Tibial nerve (tissue), 3 donors: ENCODE results near the gene NME5.

Source experiments
- POLR2A ChIP-seq, 2 donors: fragments of 450-650 bp; IDR thresholded peaks; one replicate each; pipeline ENCODE4 v1.6.1; 2017; ENCODE audit warnings: antibody characterized with exemption in 2 of 2, mild to moderate bottlenecking in 2 of 2, moderate library complexity in 2 of 2
- TF ChIP-seq, protein P1 (sequence below), 5 experiments: fragments of 200-600 bp in 3 of 5; fragments of 450-650 bp in 2 of 5; sonication (generic) in 3 of 5; IDR thresholded peaks; one replicate each; pipeline ENCODE4 v1.5.1; 2016 to 2019; ENCODE audit warnings: antibody characterized with exemption in 5 of 5, mild to moderate bottlenecking in 3 of 5, moderate library complexity in 2 of 5

DNA sequence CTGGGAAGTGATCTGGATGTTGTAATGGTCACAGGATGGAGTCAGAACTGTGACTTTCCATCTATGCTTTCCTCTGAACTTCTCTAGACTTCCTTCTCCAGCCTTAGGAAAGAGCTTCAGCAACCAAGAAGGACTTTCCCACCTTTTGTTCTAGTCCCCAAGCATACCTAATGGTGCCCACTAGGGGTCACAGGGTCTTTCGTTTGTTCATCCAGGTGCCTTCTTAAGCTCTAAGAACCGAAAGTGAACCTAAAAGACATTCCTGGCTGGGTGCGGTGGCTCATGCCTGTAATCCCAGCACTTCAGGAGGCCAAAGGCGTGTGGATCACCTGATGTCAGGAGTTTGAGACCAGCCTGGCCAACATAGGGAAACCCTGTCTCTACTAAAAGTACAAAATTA lies 57.2 kb downstream of the NME5 start:
- TF ChIP-seq, protein P1, sequence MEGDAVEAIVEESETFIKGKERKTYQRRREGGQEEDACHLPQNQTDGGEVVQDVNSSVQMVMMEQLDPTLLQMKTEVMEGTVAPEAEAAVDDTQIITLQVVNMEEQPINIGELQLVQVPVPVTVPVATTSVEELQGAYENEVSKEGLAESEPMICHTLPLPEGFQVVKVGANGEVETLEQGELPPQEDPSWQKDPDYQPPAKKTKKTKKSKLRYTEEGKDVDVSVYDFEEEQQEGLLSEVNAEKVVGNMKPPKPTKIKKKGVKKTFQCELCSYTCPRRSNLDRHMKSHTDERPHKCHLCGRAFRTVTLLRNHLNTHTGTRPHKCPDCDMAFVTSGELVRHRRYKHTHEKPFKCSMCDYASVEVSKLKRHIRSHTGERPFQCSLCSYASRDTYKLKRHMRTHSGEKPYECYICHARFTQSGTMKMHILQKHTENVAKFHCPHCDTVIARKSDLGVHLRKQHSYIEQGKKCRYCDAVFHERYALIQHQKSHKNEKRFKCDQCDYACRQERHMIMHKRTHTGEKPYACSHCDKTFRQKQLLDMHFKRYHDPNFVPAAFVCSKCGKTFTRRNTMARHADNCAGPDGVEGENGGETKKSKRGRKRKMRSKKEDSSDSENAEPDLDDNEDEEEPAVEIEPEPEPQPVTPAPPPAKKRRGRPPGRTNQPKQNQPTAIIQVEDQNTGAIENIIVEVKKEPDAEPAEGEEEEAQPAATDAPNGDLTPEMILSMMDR (IDR thresholded peaks at IDR 0.05) = no peak
- TF ChIP-seq POLR2A (IDR thresholded peaks at IDR 0.05) = no peak
